Endothelial cell of umbilical vein (primary cell): Measurements from ENCODE around the gene ANKRD12. TPM values are rescaled to one million over a fixed set of nuclear protein-coding genes. Genes with fewer than 3 reads are reported as not detected.

Source experiments
- BruUV-seq: library from RNA; stranded (reverse); fragments of 400-500 nt; replicated peaks from 2 replicates; lab custom pipeline; 2021; lab: Mats Ljungman, UMichigan
- CTCF ChIA-PET: fragments of 300-600, 350-600 bp; sonication (Branson Sonifier 250); formaldehyde crosslinking; loops from one replicate; lab custom pipeline; 2021; ENCODE audit warnings: antibody characterized with exemption, inconsistent platforms; lab: Charles Lee
- POLR2A ChIA-PET: fragments of 300-600, 350-600 bp; sonication (Branson Sonifier 250); formaldehyde crosslinking; loops from one replicate; lab custom pipeline; 2021; ENCODE audit warnings: antibody characterized with exemption, inconsistent platforms; lab: Charles Lee
- DNase-seq: peaks from one replicate; pipeline ENCODE4 v3.0.0-alpha.2; 2011; ENCODE audit warnings: low read depth, low spot score
- FAIRE-seq: peaks from 2 replicates; lab custom pipeline; 2011; peaks lifted over from hg19 to GRCh38; lab: Jason Lieb, UNC
- H2AFZ ChIP-seq: 2 replicates; pipeline ENCODE4 v1.6.0; 2012; ENCODE audit warnings: low read depth, low read length, control low read depth, inconsistent platforms
- H3K27ac ChIP-seq: 2 replicates; pipeline ENCODE4 v1.5.1; 2011; ENCODE audit warnings: low read depth, mild to moderate bottlenecking, control low read depth, low read length, moderate library complexity; ENCODE audit not compliant: insufficient read depth
- H3K27me3 ChIP-seq, 2 experiments: 2 replicates each; pipeline versions ENCODE4 v1.6.0 to v1.6.1; 2011; ENCODE audit warnings: low read length in 2 of 2, mixed read lengths in 1 of 2; ENCODE audit not compliant: control insufficient read depth in 2 of 2, insufficient read depth in 2 of 2
- H3K36me3 ChIP-seq, 2 experiments: 2 replicates in 1 of 2; 3 replicates in 1 of 2; pipeline ENCODE4 v1.5.1; 2011; ENCODE audit warnings: low read length in 2 of 2, mild to moderate bottlenecking in 1 of 2, moderate library complexity in 1 of 2; ENCODE audit not compliant: control insufficient read depth in 2 of 2, insufficient read depth in 2 of 2; ENCODE audit errors: extremely low read depth in 1 of 2
- H3K4me1 ChIP-seq: 3 replicates; pipeline ENCODE4 v1.5.1; 2011; ENCODE audit warnings: mild to moderate bottlenecking, low read length; ENCODE audit not compliant: control insufficient read depth, insufficient read depth; ENCODE audit errors: extremely low read depth
- H3K4me2 ChIP-seq: 2 replicates; pipeline ENCODE4 v1.6.1; 2011; ENCODE audit warnings: low read length, control low read depth, mixed read lengths; ENCODE audit not compliant: insufficient read depth
- H3K4me3 ChIP-seq, 3 experiments: fragments of 200-600 bp in 1 of 3; sonication (generic), shearing (Covaris generic) in 1 of 3; replicated peaks in 1 of 3; 2 replicates each; pipeline ENCODE4 v1.5.1; 2011 to 2016; ENCODE audit warnings: control low read depth in 3 of 3, low read length in 3 of 3, mild to moderate bottlenecking in 2 of 3, inconsistent platforms in 1 of 3, low read depth in 1 of 3, moderate library complexity in 1 of 3; ENCODE audit not compliant: insufficient read depth in 1 of 3
- H3K79me2 ChIP-seq: 2 replicates; pipeline ENCODE4 v1.6.0; 2012; ENCODE audit warnings: low read length, inconsistent platforms; ENCODE audit not compliant: control insufficient read depth, insufficient read depth
- H3K9ac ChIP-seq: replicated peaks from 2 replicates; pipeline ENCODE3; 2011; ENCODE audit warnings: low read length, control low read depth; ENCODE audit not compliant: insufficient read depth; ENCODE audit errors: extremely low read depth
- H3K9me1 ChIP-seq: replicated peaks from 3 replicates; pipeline ENCODE4 v1.6.0; 2011; ENCODE audit warnings: mild to moderate bottlenecking, low read length; ENCODE audit not compliant: control insufficient read depth, insufficient read depth; ENCODE audit errors: extremely low read depth
- H3K9me3 ChIP-seq: replicated peaks from 2 replicates; pipeline ENCODE4 v1.5.1; 2012; ENCODE audit warnings: low read length, inconsistent platforms; ENCODE audit not compliant: control insufficient read depth, insufficient read depth
- H4K20me1 ChIP-seq: replicated peaks from 2 replicates; pipeline ENCODE3; 2011; ENCODE audit warnings: mild to moderate bottlenecking, low read length; ENCODE audit not compliant: control insufficient read depth, insufficient read depth; ENCODE audit errors: extremely low read depth
- EZH2 ChIP-seq: IDR thresholded peaks from 2 replicates; pipeline ENCODE4 v1.6.1; 2012; ENCODE audit warnings: borderline replicate concordance, low read depth, mild to moderate bottlenecking, moderate library complexity, low read length, inconsistent platforms; ENCODE audit not compliant: severe bottlenecking
- FOS ChIP-seq: IDR thresholded peaks from 2 replicates; pipeline ENCODE4 v1.6.1; 2011; ENCODE audit warnings: mild to moderate bottlenecking, low read length, moderate library complexity, borderline replicate concordance; ENCODE audit not compliant: insufficient read depth
- GATA2 ChIP-seq: IDR thresholded peaks from 2 replicates; pipeline ENCODE4 v1.7.0; 2011; ENCODE audit warnings: low read depth, mild to moderate bottlenecking, moderate library complexity, mixed read lengths, low read length; ENCODE audit not compliant: insufficient read length, insufficient read depth
- JUN ChIP-seq: IDR thresholded peaks from 2 replicates; pipeline ENCODE4 v1.6.1; 2011; ENCODE audit warnings: borderline replicate concordance, low read depth; ENCODE audit not compliant: insufficient read length, insufficient read depth
- MYC ChIP-seq: IDR thresholded peaks from one replicate; pipeline ENCODE4 v1.6.1; 2011; ENCODE audit warnings: mild to moderate bottlenecking, low read depth, low read length
- POLR2A ChIP-seq: IDR thresholded peaks from 2 replicates; pipeline ENCODE4 v1.6.1; 2012; ENCODE audit warnings: low read depth, mild to moderate bottlenecking, control low read depth, low read length
- POLR2AphosphoS5 ChIP-seq: IDR thresholded peaks from 2 replicates; pipeline ENCODE4 v1.6.1; 2012; ENCODE audit warnings: low read depth, mild to moderate bottlenecking, control low read depth, low read length, moderate library complexity; ENCODE audit not compliant: insufficient read depth
- dilution Hi-C: fragments of 300-500 bp; cut with MboI; formaldehyde crosslinking; loops from one replicate; pipeline ENCODE4 v1.15.0; 2019; ENCODE audit warnings: low sequenced_read_pairs; ENCODE audit not compliant: extremely low pct_ligation_motif_present
- intact Hi-C: fragments of 100-400 bp; cut with micrococcal nuclease; formaldehyde crosslinking; loops from one replicate; pipeline ENCODE4 v1.10.0; 2022
- polyA plus RNA-seq, 4 experiments: library from polyadenylated mRNA; depleted of rRNA in 3 of 4; stranded (reverse) in 3 of 4; unstranded in 1 of 4; fragments of >200 nt; gene quantifications; 2 replicates each; pipeline versions ENCODE4 v1.2.1 to v1.2.3, GENCODE V29; 2011 to 2012; ENCODE audit warnings: missing spikeins in 1 of 4
- total RNA-seq: library from RNA; stranded (reverse); gene quantifications from 2 replicates; pipeline ENCODE4 v1.2.3, GENCODE V29; 2021
- TF ChIP-seq, protein P1 (sequence below), 2 donors: IDR thresholded peaks; 1 replicate in 1 of 2; 2 replicates in 1 of 2; pipeline ENCODE4 v1.5.1; 2011; ENCODE audit warnings: low read length in 2 of 2, mild to moderate bottlenecking in 2 of 2, moderate library complexity in 2 of 2, control low read depth in 1 of 2, inconsistent platforms in 1 of 2, low read depth in 1 of 2; ENCODE audit not compliant: insufficient read depth in 1 of 2; ENCODE audit errors: extremely low read depth in 1 of 2
- TF ChIP-seq, protein P2 (sequence below): IDR thresholded peaks from 2 replicates; pipeline ENCODE4 v1.6.1; 2011; ENCODE audit not compliant: insufficient read depth, insufficient read length

The ANKRD12 gene
- total and polyA plus RNA-seq, 2 donors (not counting 3 experiments of a cell fraction or from before 2014, with no cell fraction given): 1.5 to 25.4 TPM

DNA sequence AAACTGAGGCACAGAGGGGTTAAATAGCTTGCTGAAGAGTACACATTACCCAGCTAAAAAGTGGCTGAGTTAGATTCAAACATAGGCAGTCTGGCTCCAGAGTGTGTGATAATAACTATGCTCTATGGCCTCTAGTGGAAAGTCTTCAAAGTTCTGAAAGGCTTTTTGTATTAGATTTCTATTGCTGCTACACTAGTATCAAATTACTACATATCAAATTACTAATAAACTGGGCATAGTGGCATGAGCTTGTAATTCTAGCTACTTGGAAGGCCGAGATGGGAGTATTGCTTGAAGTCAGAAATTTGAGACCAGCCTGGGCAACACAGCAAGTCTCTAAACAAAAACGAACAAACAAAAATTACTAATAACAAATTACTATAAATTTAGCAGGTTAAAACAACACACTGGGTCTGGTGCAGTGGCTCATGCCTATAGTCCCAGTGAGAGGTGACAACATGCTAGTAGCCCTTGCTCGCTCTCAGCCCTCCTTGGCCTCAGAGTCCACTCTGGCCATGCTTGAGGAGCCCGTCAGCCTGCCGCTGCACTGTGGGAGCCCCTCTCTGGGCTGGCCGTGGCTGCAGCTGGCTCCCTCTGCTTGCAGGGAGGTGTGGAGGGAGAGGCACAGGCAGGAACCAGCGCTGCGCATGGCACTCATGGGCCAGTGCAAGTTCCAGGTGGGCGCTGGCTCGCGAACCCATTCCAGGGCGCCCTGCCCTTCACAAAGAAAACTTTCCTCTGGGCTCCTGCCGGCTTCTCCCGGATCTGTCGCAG is 159.8 kb downstream of the ANKRD12 start:
- ChIA-PET POLR2A (no interaction called here), CTCF (interaction anchor here (1.4 kb wide), 1 partner anchor 25 kb away, joined by 4 read pairs; no protein-coding TSS in a partner anchor)
- TF ChIP-seq, protein P1, sequence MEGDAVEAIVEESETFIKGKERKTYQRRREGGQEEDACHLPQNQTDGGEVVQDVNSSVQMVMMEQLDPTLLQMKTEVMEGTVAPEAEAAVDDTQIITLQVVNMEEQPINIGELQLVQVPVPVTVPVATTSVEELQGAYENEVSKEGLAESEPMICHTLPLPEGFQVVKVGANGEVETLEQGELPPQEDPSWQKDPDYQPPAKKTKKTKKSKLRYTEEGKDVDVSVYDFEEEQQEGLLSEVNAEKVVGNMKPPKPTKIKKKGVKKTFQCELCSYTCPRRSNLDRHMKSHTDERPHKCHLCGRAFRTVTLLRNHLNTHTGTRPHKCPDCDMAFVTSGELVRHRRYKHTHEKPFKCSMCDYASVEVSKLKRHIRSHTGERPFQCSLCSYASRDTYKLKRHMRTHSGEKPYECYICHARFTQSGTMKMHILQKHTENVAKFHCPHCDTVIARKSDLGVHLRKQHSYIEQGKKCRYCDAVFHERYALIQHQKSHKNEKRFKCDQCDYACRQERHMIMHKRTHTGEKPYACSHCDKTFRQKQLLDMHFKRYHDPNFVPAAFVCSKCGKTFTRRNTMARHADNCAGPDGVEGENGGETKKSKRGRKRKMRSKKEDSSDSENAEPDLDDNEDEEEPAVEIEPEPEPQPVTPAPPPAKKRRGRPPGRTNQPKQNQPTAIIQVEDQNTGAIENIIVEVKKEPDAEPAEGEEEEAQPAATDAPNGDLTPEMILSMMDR (IDR thresholded peaks at IDR 0.05; ENCODE audit: extremely low read depth in 1 of 2, insufficient read depth in 1 of 2, low read depth in 1 of 2, low read length in 2 of 2): no peak
- no peak for TF ChIP-seq FOS
- TF ChIP-seq, protein P2, sequence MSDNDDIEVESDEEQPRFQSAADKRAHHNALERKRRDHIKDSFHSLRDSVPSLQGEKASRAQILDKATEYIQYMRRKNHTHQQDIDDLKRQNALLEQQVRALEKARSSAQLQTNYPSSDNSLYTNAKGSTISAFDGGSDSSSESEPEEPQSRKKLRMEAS: no peak
- TF ChIP-seq JUN: no peak
- no peak for TF ChIP-seq POLR2AphosphoS5
- TF ChIP-seq POLR2A: no peak
- TF ChIP-seq GATA2: no peak
- no peak for TF ChIP-seq MYC
- TF ChIP-seq EZH2: no peak
- H3K79me2 ChIP-seq: no peaks in the 10 kb centered on the region
- no peaks in the 10 kb centered on the region for H4K20me1 ChIP-seq
- H2AFZ ChIP-seq: no peak overlapping the region
- no peaks in the 10 kb centered on the region for H3K27me3 ChIP-seq
- H3K9me1 ChIP-seq: no peaks in the 10 kb centered on the region
- H3K9me3 ChIP-seq: no peaks in the 10 kb centered on the region
- no peaks in the 10 kb centered on the region for H3K4me1 ChIP-seq
- no peak overlapping the region for H3K4me3 ChIP-seq
- FAIRE-seq (no peak), DNase-seq (no peak)
- H3K4me2 ChIP-seq: no peak overlapping the region
- intact Hi-C loops: no loop called here
- no TSS peak for BruUV-seq
- H3K36me3 ChIP-seq: no peaks in the 10 kb centered on the region
- no peak overlapping the region for H3K9ac ChIP-seq
- dilution Hi-C loops: no loop called here
- no peak overlapping the region for H3K27ac ChIP-seq
